ENCODE measurements around the gene LCP1.

The LCP1 gene

DNA sequence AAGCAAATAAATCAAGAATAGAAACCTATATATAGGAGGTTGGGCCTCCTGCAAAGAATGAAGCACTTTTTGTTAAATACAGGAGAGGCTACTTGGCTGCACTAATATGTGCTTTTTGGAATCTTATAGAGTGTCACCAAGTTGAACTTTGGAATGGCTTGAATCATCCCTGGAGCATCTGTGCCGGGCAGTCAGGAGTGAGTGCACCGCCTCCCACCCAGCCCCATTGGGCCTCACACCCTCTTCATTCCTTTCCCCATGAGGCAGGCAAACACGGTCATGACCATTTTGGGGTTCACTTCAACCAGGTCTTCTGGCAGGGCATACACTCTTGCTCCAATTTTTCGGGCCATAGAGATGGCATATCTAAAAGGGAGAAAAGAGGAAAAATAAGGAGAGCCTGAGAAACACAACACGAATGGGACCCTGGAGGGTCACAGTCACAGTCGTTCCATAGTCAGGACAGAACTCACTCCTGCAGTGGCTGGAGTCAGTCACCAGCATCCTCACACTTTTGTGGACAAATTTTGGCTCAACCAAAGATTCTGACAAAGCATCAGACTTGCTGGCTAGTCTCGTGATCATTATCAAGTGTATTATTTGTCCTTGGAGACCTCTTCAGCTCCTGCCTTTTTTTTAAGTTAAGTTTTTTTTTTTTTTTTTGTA is 54.5 kb downstream of the LCP1 start:
- DNase-seq (ENCODE audit: low read depth, low spot score) = no peak

GRCh38 chr13:46126552-46127357 is 55.2 kb downstream of the LCP1 start:
- peak; percentile 59 for DNase-seq (ENCODE audit: low read depth, low spot score)

- DNase-seq (ENCODE audit: low read depth, low spot score) = no peak
These were observed 55.9 kb downstream of the LCP1 start for GRCh38 chr13:46126056-46126455.

DNA sequence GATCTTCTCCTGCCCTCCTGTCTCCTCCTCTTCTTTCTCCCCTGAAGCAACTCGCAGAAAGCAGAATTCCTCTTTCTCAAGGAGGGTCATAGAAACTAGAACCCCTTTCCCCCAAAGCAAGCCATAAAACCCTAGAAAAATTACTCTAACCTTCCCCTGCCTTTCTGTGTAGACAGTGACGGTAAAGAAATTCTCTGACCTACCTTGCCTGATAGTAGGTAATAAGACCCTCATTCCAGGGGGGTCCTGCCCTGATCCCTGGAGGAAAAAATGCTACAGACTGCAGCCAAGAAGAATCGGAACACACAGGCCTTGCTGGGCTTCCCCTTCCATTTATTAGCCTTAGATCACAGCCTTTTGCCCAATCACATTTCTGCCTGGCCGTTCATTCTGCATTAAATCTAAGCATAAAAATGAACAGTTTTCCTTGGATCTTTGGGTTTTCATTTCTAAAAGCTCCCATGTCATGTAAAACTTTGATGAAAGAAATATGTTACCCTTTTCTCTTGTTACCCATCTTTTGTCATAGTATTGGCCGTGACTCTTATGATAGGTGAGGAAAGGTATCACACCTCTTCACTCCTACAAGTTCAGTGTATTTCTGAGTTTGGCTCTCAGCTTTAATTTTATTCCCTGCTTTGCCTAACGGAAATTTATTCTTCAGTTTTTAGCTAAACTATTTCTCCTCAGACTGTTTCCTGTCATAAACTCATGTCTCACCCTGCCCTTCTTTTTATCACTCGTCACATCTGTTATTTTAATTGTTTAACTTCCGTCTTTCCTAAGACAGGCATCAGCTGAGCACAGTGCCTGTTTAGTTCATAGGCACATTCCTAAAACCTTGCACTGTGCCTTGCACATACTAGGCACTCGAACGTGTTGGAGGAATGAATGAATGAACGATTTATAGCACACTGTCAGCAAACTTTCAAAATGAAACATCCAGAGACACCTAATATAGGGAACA is 56.7 kb downstream of the LCP1 start:
- no peak for DNase-seq (ENCODE audit: low read depth, low spot score)

- DNase-seq (ENCODE audit: low read depth, low spot score) = no peak
These were observed 57.4 kb downstream of the LCP1 start for GRCh38 chr13:46124531-46124966.

- no peak for DNase-seq (ENCODE audit: low read depth, low spot score)
These were observed 59.7 kb downstream of the LCP1 start for GRCh38 chr13:46122304-46122703.

DNA sequence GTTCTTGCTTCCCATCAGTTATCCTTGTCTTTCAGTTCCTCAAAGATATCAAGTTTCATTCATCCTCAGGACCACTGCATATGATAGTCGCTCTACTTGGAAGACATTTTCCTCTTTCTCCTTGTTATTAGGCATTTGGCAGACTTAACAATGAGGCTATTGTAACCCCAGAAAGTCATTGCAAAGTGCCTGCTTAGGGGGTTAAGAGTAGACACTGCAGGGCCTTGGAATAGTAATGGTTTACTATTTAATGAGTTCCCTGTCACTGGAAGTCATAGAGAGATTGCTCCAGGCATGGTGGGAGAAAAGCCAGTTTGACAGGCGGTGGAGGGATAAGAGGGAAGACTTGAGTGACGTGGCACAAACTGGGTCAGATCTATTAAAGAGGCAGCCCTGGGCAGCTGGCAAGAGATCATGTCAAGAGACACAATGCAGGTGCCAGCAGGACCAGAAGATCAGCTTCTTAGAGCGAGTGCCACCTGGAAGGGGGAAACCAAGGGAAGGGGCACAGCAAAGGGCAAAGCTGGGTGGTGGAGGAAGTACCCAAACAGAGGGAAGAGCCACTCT is 60.3 kb downstream of the LCP1 start:
- no peak for DNase-seq (ENCODE audit: low read depth, low spot score)

GRCh38 chr13:46121033-46121432 is 60.9 kb downstream of the LCP1 start:
- no peak for DNase-seq (ENCODE audit: low read depth, low spot score)

DNA sequence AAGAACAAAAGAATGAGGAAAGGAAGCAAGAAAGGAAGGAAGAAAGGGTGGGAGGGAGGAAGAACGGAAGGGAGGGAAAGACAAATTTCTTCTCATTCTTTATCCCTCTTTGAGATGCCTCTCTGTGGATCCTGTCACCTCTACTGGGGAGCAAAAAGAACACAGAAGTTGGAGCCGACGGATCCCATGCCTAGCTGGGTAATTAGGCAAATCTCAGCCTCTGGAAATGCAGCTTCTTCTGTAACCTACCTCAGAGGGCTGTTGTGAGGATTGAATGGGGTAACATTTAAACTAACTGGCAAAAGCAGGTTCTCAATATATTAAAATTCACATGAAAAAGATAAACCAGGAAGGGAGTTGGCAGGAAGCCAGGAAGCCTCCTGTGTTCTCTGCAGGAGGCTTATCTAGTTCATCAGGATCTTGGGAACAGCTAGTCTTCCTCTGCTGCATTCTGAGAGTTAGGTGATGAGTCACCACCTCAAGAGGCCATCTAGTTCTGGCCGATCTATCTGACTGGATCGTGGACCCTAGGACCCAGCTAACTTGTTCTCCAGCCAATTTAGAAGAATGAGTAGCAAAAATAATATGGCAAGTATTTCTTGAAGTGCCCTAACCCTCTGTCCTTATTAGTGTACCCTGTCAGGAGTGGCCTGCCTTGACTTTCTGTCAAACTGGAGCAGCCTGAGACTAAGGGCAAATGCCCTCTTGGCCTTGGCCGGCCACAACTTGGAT is 61.9 kb downstream of the LCP1 start:
- DNase-seq (ENCODE audit: low read depth, low spot score) = no peak

- no peak for DNase-seq (ENCODE audit: low read depth, low spot score)
These were observed 65.1 kb downstream of the LCP1 start for GRCh38 chr13:46116653-46117502.

GRCh38 chr13:46114613-46115012 is 67.4 kb downstream of the LCP1 start:
- no peak for DNase-seq (ENCODE audit: low read depth, low spot score)

DNA sequence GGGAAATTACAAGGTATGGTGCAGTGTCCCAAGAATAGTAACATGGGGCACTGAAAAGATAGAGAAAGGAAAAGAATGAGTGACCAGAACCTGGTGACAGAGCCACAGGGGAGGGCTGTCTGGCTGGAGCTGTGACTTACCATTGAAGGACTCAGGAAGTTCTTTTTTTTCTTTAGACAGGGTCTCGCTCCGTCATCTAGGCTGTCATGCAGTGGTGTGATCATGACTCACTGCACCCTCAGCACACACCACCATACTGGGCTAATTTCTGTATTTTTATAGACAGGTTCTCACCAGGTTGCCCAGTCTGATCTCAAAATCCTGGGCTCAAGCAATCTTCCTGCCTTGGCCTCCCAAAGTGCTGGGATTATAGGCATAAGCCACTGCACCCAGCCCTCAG is 68.4 kb downstream of the LCP1 start:
- DNase-seq (ENCODE audit: low read depth, low spot score) = no peak

DNA sequence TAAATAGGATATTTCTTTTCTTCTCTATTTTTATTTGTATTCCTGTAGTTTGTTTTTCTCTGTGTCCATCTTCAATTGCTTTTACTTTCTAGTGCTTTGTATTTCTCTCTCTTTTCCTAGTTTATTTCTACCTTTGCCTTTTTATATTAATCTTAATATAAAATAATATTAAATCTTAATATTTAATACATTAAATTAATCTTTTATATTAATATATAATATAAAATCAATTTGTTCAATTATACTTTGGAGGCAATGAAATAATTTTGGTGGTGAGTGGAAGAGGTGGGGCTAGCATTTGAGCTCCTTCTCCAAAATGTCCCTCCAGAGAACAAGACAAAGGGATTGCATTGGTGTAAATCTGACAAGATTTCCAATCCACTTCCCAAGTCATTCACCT is 70.8 kb downstream of the LCP1 start:
- DNase-seq (ENCODE audit: low read depth, low spot score) = no peak

DNA sequence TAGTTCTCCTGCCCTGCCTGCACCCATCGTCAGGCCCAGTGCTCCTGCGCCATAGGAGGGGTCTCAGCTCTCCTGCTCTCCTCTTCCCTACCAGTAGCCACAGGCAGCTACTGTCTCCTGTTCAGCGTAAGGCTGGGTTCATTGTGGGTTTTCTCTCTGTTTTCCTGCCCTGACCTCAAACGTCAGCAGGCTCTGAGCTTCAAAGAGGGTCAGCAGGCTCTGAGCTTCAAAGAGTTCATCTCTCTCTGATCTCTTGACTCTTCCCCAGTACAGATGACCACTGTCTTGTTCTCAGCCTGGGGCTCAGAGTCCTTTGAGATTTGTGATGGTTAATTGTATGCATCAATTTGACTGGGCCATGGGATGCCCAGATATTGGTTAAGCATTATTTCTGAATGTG is 72.5 kb downstream of the LCP1 start:
- DNase-seq (ENCODE audit: low read depth, low spot score) = no peak

DNA sequence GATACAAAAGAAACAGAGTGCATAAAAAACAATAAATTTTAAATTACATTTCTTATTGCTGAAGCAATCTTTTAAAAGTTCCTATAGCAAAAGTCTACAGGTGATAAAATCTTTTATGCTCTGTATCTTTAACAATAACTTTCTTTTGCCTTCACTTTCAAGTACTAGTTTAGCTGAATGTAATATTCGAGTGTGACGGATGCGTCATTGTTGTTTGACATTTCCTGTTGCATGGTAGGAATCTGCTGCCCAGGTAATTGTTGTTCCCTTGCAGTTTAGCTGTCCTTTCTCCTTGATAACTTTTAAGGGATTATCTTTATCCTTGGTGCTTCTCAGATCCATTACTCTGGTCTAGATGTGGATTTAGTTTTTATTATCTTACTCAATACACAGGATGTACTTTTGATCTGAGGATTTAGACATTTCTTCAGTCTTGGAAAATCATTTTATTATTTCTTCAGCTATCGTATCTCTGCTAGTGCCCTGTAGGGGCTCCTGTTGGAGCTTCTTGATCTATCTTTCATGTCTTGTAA is 75.1 kb downstream of the LCP1 start:
- DNase-seq (ENCODE audit: low read depth, low spot score) = no peak

DNA sequence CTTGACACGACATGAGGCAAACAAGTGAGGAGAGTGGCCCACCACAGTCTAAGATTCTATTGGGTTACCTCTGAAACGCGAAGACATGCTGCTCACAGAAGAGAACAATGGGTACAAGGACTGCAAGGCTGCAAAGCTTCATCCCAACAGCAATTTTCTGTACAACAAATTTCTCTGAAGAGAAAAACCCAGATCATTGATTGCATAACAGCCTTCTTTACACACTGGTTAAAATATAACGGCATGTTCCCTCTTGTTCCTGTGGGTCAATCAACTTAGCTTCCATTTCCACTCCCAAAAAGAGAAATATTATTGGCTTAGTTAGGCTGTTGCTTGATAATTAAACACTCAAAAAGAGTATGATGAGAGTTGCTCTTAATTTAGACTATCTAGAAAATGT is 77.1 kb downstream of the LCP1 start, which contains the start of gene CPB2:
Gene CPB2 (minus strand): TSS at position 166 of the 400 bp plus-strand sequence. CDS start 24 bp downstream, at position 142.
- no peak for DNase-seq (ENCODE audit: low read depth, low spot score)

GRCh38 chr13:46103037-46103436 is 78.9 kb downstream of the LCP1 start:
- DNase-seq (ENCODE audit: low read depth, low spot score) = no peak

- DNase-seq (ENCODE audit: low read depth, low spot score) = no peak
These were observed 79.7 kb downstream of the LCP1 start for GRCh38 chr13:46102255-46102605.

DNA sequence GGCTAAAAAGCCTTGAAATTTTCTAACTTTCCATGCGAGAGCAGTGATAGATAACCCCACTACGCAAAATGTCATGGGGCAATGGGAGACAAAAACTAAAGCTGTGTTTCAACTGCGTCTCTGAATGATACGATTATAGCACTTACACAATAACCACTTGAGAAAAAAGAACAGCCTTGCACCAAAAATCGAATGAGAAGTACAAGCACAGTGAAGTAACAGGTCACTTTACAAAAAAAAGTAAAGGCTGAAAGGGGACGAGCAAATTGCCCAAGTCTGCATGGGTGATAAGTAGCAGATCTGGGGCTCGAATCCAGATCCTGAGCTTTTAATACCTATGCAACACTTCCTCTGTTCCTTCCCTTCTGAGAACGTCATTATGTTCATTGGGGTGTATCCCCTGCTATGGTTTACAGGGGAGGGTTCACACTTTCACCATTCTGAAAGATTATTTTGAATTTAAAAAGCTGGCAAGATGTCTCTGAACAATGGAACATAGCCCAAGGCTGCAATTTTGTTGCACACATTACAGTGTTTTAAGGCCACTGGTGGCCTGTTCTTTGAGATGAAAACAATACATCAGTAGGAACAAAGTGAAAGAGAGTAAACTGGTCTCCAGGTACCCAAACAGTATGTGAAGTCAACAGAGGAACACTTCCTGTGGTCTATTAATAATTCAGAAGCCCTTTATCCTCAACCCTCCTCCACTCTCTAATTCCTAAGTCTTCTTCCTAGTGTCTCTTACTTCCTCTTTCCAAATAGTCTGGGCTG is 80.3 kb downstream of the LCP1 start:
- no peak for DNase-seq (ENCODE audit: low read depth, low spot score)
